ENCODE results near the gene PTHLH. TPM values are rescaled to one million over a fixed set of nuclear protein-coding genes. Genes with fewer than 3 reads are reported as not detected.

The PTHLH gene
- total RNA-seq, 2 experiments from 2014 or later = not detected

- no peak for DNase-seq
- H3K4me3 Mint-ChIP-seq = no peak overlapping the region
- no peaks in the 10 kb centered on the region for H3K9me3 Mint-ChIP-seq
- CTCF ChIA-PET = interaction anchor here (1.8 kb wide), 1 partner anchor 13 kb away, joined by 9 read pairs; no protein-coding TSS in a partner anchor
- no peaks in the 10 kb centered on the region for H3K4me1 Mint-ChIP-seq (ENCODE audit: low read depth)
- no peaks in the 10 kb centered on the region for H3K36me3 Mint-ChIP-seq (ENCODE audit: low read depth)
- no peak overlapping the region for H3K27ac Mint-ChIP-seq
- peaks cover 16% of the 10 kb centered on the region for H3K27me3 Mint-ChIP-seq (ENCODE audit: low read depth)
- intact Hi-C loops (cut with micrococcal nuclease) = no loop called here
These were observed 45.2 kb downstream of the PTHLH start for GRCh38 chr12:27927347-27927746.

GRCh38 chr12:27924350-27925135 lies 48.0 kb downstream of the PTHLH start:
- intact Hi-C loops (cut with micrococcal nuclease) = no loop called here
- no peak for DNase-seq
- H3K27me3 Mint-ChIP-seq (ENCODE audit: low read depth) = peaks cover 18% of the 10 kb centered on the region
- CTCF ChIA-PET = no interaction called here
- H3K9me3 Mint-ChIP-seq = no peaks in the 10 kb centered on the region
- no peaks in the 10 kb centered on the region for H3K4me1 Mint-ChIP-seq (ENCODE audit: low read depth)
- no peak overlapping the region for H3K27ac Mint-ChIP-seq
- H3K4me3 Mint-ChIP-seq = no peak overlapping the region
- H3K36me3 Mint-ChIP-seq (ENCODE audit: low read depth) = no peaks in the 10 kb centered on the region

- Mint-ChIP-seq H3K9me3 (no peaks in the 10 kb centered on the region), H3K27ac (no peak overlapping the region)
- CTCF ChIA-PET = no interaction called here
These were observed 49.9 kb downstream of the PTHLH start for GRCh38 chr12:27922531-27923139.

GRCh38 chr12:27919671-27920235 lies 52.8 kb downstream of the PTHLH start:
- DNase-seq = no peak
- intact Hi-C loops (cut with micrococcal nuclease) = no loop called here
- Mint-ChIP-seq H3K9me3 (no peaks in the 10 kb centered on the region), H3K4me3 (no peak overlapping the region), H3K27me3 (ENCODE audit: low read depth) (peaks cover 13% of the 10 kb centered on the region), H3K27ac (no peak overlapping the region), H3K36me3 (ENCODE audit: low read depth) (no peaks in the 10 kb centered on the region), H3K4me1 (ENCODE audit: low read depth) (no peaks in the 10 kb centered on the region)
- CTCF ChIA-PET = no interaction called here

More at GRCh38 chr12:27922531-27923139, 49.9 kb downstream of the PTHLH start:
- no peak for DNase-seq
- Mint-ChIP-seq H3K27me3 (ENCODE audit: low read depth) (peaks cover 16% of the 10 kb centered on the region), H3K4me3 (no peak overlapping the region), H3K4me1 (ENCODE audit: low read depth) (no peaks in the 10 kb centered on the region), H3K36me3 (ENCODE audit: low read depth) (no peaks in the 10 kb centered on the region)
- intact Hi-C loops (cut with micrococcal nuclease) = no loop called here

- H3K36me3 Mint-ChIP-seq (ENCODE audit: low read depth) = no peaks in the 10 kb centered on the region
- no peaks in the 10 kb centered on the region for H3K9me3 Mint-ChIP-seq
- intact Hi-C loops (cut with micrococcal nuclease) = no loop called here
- CTCF ChIA-PET = no interaction called here
- no peak for DNase-seq
- H3K27me3 Mint-ChIP-seq (ENCODE audit: low read depth) = no peaks in the 10 kb centered on the region
- no peak overlapping the region for H3K4me3 Mint-ChIP-seq
- H3K27ac Mint-ChIP-seq = no peak overlapping the region
- no peaks in the 10 kb centered on the region for H3K4me1 Mint-ChIP-seq (ENCODE audit: low read depth)
These were observed 57.0 kb downstream of the PTHLH start for GRCh38 chr12:27915536-27915935.

GRCh38 chr12:27915021-27915420 lies 57.5 kb downstream of the PTHLH start:
- DNase-seq = no peak
- Mint-ChIP-seq H3K27me3 (ENCODE audit: low read depth) (no peaks in the 10 kb centered on the region), H3K27ac (no peak overlapping the region), H3K4me1 (ENCODE audit: low read depth) (no peaks in the 10 kb centered on the region), H3K9me3 (no peaks in the 10 kb centered on the region), H3K4me3 (no peak overlapping the region), H3K36me3 (ENCODE audit: low read depth) (no peaks in the 10 kb centered on the region)
- intact Hi-C loops (cut with micrococcal nuclease) = no loop called here
- CTCF ChIA-PET = no interaction called here

GRCh38 chr12:27913999-27914614 lies 58.4 kb downstream of the PTHLH start:
- intact Hi-C loops (cut with micrococcal nuclease) = no loop called here
- H3K27ac Mint-ChIP-seq = no peak overlapping the region
- H3K9me3 Mint-ChIP-seq = no peaks in the 10 kb centered on the region
- DNase-seq = no peak
- H3K36me3 Mint-ChIP-seq (ENCODE audit: low read depth) = no peaks in the 10 kb centered on the region
- H3K4me3 Mint-ChIP-seq = no peak overlapping the region
- no peaks in the 10 kb centered on the region for H3K27me3 Mint-ChIP-seq (ENCODE audit: low read depth)
- CTCF ChIA-PET = no interaction called here
- no peaks in the 10 kb centered on the region for H3K4me1 Mint-ChIP-seq (ENCODE audit: low read depth)

- H3K27ac Mint-ChIP-seq = no peak overlapping the region
- H3K36me3 Mint-ChIP-seq (ENCODE audit: low read depth) = no peaks in the 10 kb centered on the region
- intact Hi-C loops (cut with micrococcal nuclease) = no loop called here
- no peaks in the 10 kb centered on the region for H3K4me1 Mint-ChIP-seq (ENCODE audit: low read depth)
- DNase-seq = no peak
- no peaks in the 10 kb centered on the region for H3K27me3 Mint-ChIP-seq (ENCODE audit: low read depth)
- H3K4me3 Mint-ChIP-seq = no peak overlapping the region
- no peaks in the 10 kb centered on the region for H3K9me3 Mint-ChIP-seq
- CTCF ChIA-PET = no interaction called here
These were observed 61.1 kb downstream of the PTHLH start for GRCh38 chr12:27911397-27911796.

Other genes with a start within 250 kb of the PTHLH start
- 1 to 10 TPM; 9.4 to 9.8 TPM for gene KLHL42, start 192.5 kb downstream of the PTHLH start, total RNA-seq
- not detected for gene MANSC4, start 192.5 kb downstream of the PTHLH start, total RNA-seq
- 10 to 100 TPM; 15.3 to 16.1 TPM for gene CCDC91, start 217.7 kb upstream of the PTHLH start, total RNA-seq